Measurements from ENCODE around the gene CCDC121.
A peak's percentile ranks its signal among the peaks of the same experiment; 100 is the strongest.
"Not testable (repeated sequence)": the region's sequence is repeated elsewhere in the genome, so short reads cannot be mapped to it uniquely, and the experiment has no call there.

CCDC121 gene

GRCh38 chr2:27626323-27626722, 2.5 kb downstream of the CCDC121 start:
- H3K9me3 ChIP-seq (ENCODE audit: control insufficient read depth, insufficient read depth, low read length); H3K4me3 ChIP-seq (ENCODE audit: low read length); H3K9me2 ChIP-seq (replicated peaks; ENCODE audit: control insufficient read depth, low read length); H3K4me2 ChIP-seq (ENCODE audit: low read length); H3F3A ChIP-seq (ENCODE audit: control insufficient read depth, insufficient read depth); H4K20me1 ChIP-seq (ENCODE audit: control insufficient read depth, insufficient read depth, low read depth, low read length); H3K27me3 ChIP-seq (ENCODE audit: control insufficient read depth, low read length): not testable (repeated sequence)
- Histone ChIP-seq H3K27ac (ENCODE audit: low read depth, low read length) (0 out of 2 replicates have a peak overlapping the region, but pooled peaks have one; percentile 25), H3K36me3 (ENCODE audit: control insufficient read depth, low read length) (peaks cover 49% of the 10 kb centered on the region), H3K79me2 (ENCODE audit: control insufficient read depth, low read length) (peaks cover 20% of the 10 kb centered on the region), H3K4me1 (ENCODE audit: control insufficient read depth, low read length) (peaks cover 31% of the 10 kb centered on the region)

GRCh38 chr2:27624943-27625342, 3.9 kb downstream of the CCDC121 start:
- Histone ChIP-seq H3K27ac (ENCODE audit: low read depth, low read length) (no peak overlapping the region), H3K9me3 (ENCODE audit: control insufficient read depth, insufficient read depth, low read length) (no peaks in the 10 kb centered on the region)

GRCh38 chr2:27622921-27623384, 5.9 kb downstream of the CCDC121 start:
- TF ChIP-seq EZH2phosphoT487 (IDR thresholded peaks at IDR 0.05; ENCODE audit: borderline replicate concordance, low read length) (no peak), CTCF (IDR thresholded peaks at IDR 0.05; ENCODE audit: low read depth, low read length, poor library complexity, severe bottlenecking) (no peak)
- Histone ChIP-seq H3K4me3 (ENCODE audit: low read length) (no peak overlapping the region), H3K27ac (ENCODE audit: low read depth, low read length) (no peak overlapping the region), H3K79me2 (ENCODE audit: control insufficient read depth, low read length) (no peaks in the 10 kb centered on the region), H3K4me1 (ENCODE audit: control insufficient read depth, low read length) (peaks cover 19% of the 10 kb centered on the region), H3K9me2 (replicated peaks; ENCODE audit: control insufficient read depth, low read length) (no peaks in the 10 kb centered on the region), H3F3A (ENCODE audit: control insufficient read depth, insufficient read depth) (peaks cover 7% of the 10 kb centered on the region; the same call in 1 of the 2 replicates), H3K9me3 (ENCODE audit: control insufficient read depth, insufficient read depth, low read length) (no peaks in the 10 kb centered on the region), H4K20me1 (ENCODE audit: control insufficient read depth, insufficient read depth, low read depth, low read length) (no peaks in the 10 kb centered on the region), H3K27me3 (ENCODE audit: control insufficient read depth, low read length) (no peaks in the 10 kb centered on the region), H3K36me3 (ENCODE audit: control insufficient read depth, low read length) (peaks cover 63% of the 10 kb centered on the region), H3K4me2 (ENCODE audit: low read length) (no peak overlapping the region)

More at GRCh38 chr2:27624943-27625342, 3.9 kb downstream of the CCDC121 start:
- Histone ChIP-seq H3F3A (ENCODE audit: control insufficient read depth, insufficient read depth) (peaks cover 7% of the 10 kb centered on the region; the same call in 1 of the 2 replicates), H3K9me2 (replicated peaks; ENCODE audit: control insufficient read depth, low read length) (no peaks in the 10 kb centered on the region), H3K4me1 (ENCODE audit: control insufficient read depth, low read length) (peaks cover 29% of the 10 kb centered on the region), H3K4me3 (ENCODE audit: low read length) (no peak overlapping the region), H3K36me3 (ENCODE audit: control insufficient read depth, low read length) (peaks cover 50% of the 10 kb centered on the region), H4K20me1 (ENCODE audit: control insufficient read depth, insufficient read depth, low read depth, low read length) (no peaks in the 10 kb centered on the region), H3K79me2 (ENCODE audit: control insufficient read depth, low read length) (peaks cover 11% of the 10 kb centered on the region), H3K4me2 (ENCODE audit: low read length) (no peak overlapping the region), H3K27me3 (ENCODE audit: control insufficient read depth, low read length) (no peaks in the 10 kb centered on the region)
- no peak for TF ChIP-seq CTCF (IDR thresholded peaks at IDR 0.05; ENCODE audit: low read depth, low read length, poor library complexity, severe bottlenecking)
- no peak for TF ChIP-seq EZH2phosphoT487 (IDR thresholded peaks at IDR 0.05; ENCODE audit: borderline replicate concordance, low read length)

GRCh38 chr2:27621524-27621923, 7.3 kb downstream of the CCDC121 start:
- Histone ChIP-seq H3K79me2 (ENCODE audit: control insufficient read depth, low read length) (no peaks in the 10 kb centered on the region), H3K36me3 (ENCODE audit: control insufficient read depth, low read length) (peaks cover 77% of the 10 kb centered on the region), H3K9me2 (replicated peaks; ENCODE audit: control insufficient read depth, low read length) (no peaks in the 10 kb centered on the region), H3K4me3 (ENCODE audit: low read length) (no peak overlapping the region), H3K4me1 (ENCODE audit: control insufficient read depth, low read length) (peaks cover 5% of the 10 kb centered on the region), H3K4me2 (ENCODE audit: low read length) (no peak overlapping the region), H4K20me1 (ENCODE audit: control insufficient read depth, insufficient read depth, low read depth, low read length) (no peaks in the 10 kb centered on the region), H3K27ac (ENCODE audit: low read depth, low read length) (no peak overlapping the region), H3F3A (ENCODE audit: control insufficient read depth, insufficient read depth) (peaks cover 7% of the 10 kb centered on the region; the same call in 1 of the 2 replicates), H3K9me3 (ENCODE audit: control insufficient read depth, insufficient read depth, low read length) (no peaks in the 10 kb centered on the region), H3K27me3 (ENCODE audit: control insufficient read depth, low read length) (no peaks in the 10 kb centered on the region)
- TF ChIP-seq CTCF (IDR thresholded peaks at IDR 0.05; ENCODE audit: low read depth, low read length, poor library complexity, severe bottlenecking) (no peak), EZH2phosphoT487 (IDR thresholded peaks at IDR 0.05; ENCODE audit: borderline replicate concordance, low read length) (no peak)
